Ramos (cell line): ENCODE measurements around the gene BAHCC1.

Source experiments
- in situ Hi-C: fragments of 300-500 bp; cut with MboI; formaldehyde crosslinking; loops from one replicate; pipeline ENCODE4 v1.14.3; 2022; ENCODE audit warnings: low sequenced_read_pairs; ENCODE audit not compliant: unreplicated experiment

BAHCC1 gene

GRCh38 chr17:81502471-81503017 lies 107.3 kb downstream of the BAHCC1 start:
- in situ Hi-C loops = no loop called here

- in situ Hi-C loops = no loop called here
Measured at GRCh38 chr17:81503619-81504018, 108.4 kb downstream of the BAHCC1 start.

GRCh38 chr17:81508639-81509206 lies 113.5 kb downstream of the BAHCC1 start:
- in situ Hi-C loops = no loop called here

- in situ Hi-C loops = no loop called here
Measured at GRCh38 chr17:81509207-81509971, 114.1 kb downstream of the BAHCC1 start.

- in situ Hi-C loops = no loop called here
Measured at GRCh38 chr17:81509972-81510784, 114.9 kb downstream of the BAHCC1 start.

GRCh38 chr17:81510785-81511553 lies 115.7 kb downstream of the BAHCC1 start:
- in situ Hi-C loops = no loop called here

- in situ Hi-C loops = no loop called here
Measured at GRCh38 chr17:81511554-81511803, 116.2 kb downstream of the BAHCC1 start.

GRCh38 chr17:81511804-81512561 lies 116.7 kb downstream of the BAHCC1 start:
- in situ Hi-C loops = no loop called here

GRCh38 chr17:81512562-81513371 lies 117.5 kb downstream of the BAHCC1 start, which contains the start of gene ACTG1:
TSS of gene ACTG1 (minus strand) at chr17:81512799. CDS start at chr17:81512354, 445 bp downstream.
- in situ Hi-C loops = no loop called here

GRCh38 chr17:81513372-81513752 lies 118.1 kb downstream of the BAHCC1 start:
- in situ Hi-C loops = no loop called here

- in situ Hi-C loops = no loop called here
Measured at GRCh38 chr17:81513753-81514488, 118.7 kb downstream of the BAHCC1 start.

GRCh38 chr17:81514489-81514738 lies 119.2 kb downstream of the BAHCC1 start:
- in situ Hi-C loops = no loop called here

GRCh38 chr17:81514739-81515529 lies 119.7 kb downstream of the BAHCC1 start:
- in situ Hi-C loops = no loop called here

GRCh38 chr17:81515530-81516041 lies 120.3 kb downstream of the BAHCC1 start:
- in situ Hi-C loops = no loop called here
